NCI-H82 (cell line): Measurements from ENCODE around the gene RCBTB1.

Source experiments
- DNase-seq: peaks from one replicate; lab custom pipeline; 2025; lab: John Stamatoyannopoulos, UW

The RCBTB1 gene

GRCh38 chr13:49559006-49559405, 26.4 kb downstream of the RCBTB1 start:
- DNase-seq = no peak

GRCh38 chr13:49554387-49554786, 31.0 kb downstream of the RCBTB1 start:
- no peak for DNase-seq

- no peak for DNase-seq
These were observed 31.5 kb downstream of the RCBTB1 start for GRCh38 chr13:49553888-49554287.

- no peak for DNase-seq
These were observed 34.3 kb downstream of the RCBTB1 start for GRCh38 chr13:49550942-49551644.

GRCh38 chr13:49549289-49549688, 36.1 kb downstream of the RCBTB1 start:
- DNase-seq = no peak

- peak; percentile 98 for DNase-seq
These were observed 38.8 kb downstream of the RCBTB1 start for GRCh38 chr13:49546561-49546960.

GRCh38 chr13:49545661-49546060, 39.7 kb downstream of the RCBTB1 start:
- peak; percentile 98 for DNase-seq

- no peak for DNase-seq
These were observed 41.7 kb downstream of the RCBTB1 start for GRCh38 chr13:49543656-49544055.

GRCh38 chr13:49540552-49540951, 44.8 kb downstream of the RCBTB1 start:
- peak; percentile 90 for DNase-seq

- no peak for DNase-seq
These were observed 45.6 kb downstream of the RCBTB1 start for GRCh38 chr13:49539746-49540145.

GRCh38 chr13:49539313-49539712, 46.0 kb downstream of the RCBTB1 start:
- DNase-seq = peak; percentile 19

GRCh38 chr13:49538404-49538803, 47.0 kb downstream of the RCBTB1 start:
- no peak for DNase-seq

- DNase-seq = no peak
These were observed 49.0 kb downstream of the RCBTB1 start for GRCh38 chr13:49536144-49536873.

GRCh38 chr13:49533591-49534269, 51.6 kb downstream of the RCBTB1 start:
- DNase-seq = no peak

GRCh38 chr13:49533011-49533410, 52.3 kb downstream of the RCBTB1 start:
- no peak for DNase-seq

- DNase-seq = no peak
These were observed 52.8 kb downstream of the RCBTB1 start for GRCh38 chr13:49532593-49532992.

GRCh38 chr13:49530457-49530856, 54.9 kb downstream of the RCBTB1 start:
- DNase-seq = peak; percentile 98

- DNase-seq = no peak
These were observed 57.2 kb downstream of the RCBTB1 start for GRCh38 chr13:49528161-49528560.

- peak; percentile 22 for DNase-seq
These were observed 58.2 kb downstream of the RCBTB1 start for GRCh38 chr13:49527123-49527522.

GRCh38 chr13:49524740-49525501, 60.4 kb downstream of the RCBTB1 start:
- no peak for DNase-seq

GRCh38 chr13:49521224-49521623, 64.1 kb downstream of the RCBTB1 start:
- no peak for DNase-seq

GRCh38 chr13:49517461-49517860, 67.9 kb downstream of the RCBTB1 start:
- peak; percentile 42 for DNase-seq
